ENCODE results near the gene HOXD3.

The HOXD3 gene

DNA sequence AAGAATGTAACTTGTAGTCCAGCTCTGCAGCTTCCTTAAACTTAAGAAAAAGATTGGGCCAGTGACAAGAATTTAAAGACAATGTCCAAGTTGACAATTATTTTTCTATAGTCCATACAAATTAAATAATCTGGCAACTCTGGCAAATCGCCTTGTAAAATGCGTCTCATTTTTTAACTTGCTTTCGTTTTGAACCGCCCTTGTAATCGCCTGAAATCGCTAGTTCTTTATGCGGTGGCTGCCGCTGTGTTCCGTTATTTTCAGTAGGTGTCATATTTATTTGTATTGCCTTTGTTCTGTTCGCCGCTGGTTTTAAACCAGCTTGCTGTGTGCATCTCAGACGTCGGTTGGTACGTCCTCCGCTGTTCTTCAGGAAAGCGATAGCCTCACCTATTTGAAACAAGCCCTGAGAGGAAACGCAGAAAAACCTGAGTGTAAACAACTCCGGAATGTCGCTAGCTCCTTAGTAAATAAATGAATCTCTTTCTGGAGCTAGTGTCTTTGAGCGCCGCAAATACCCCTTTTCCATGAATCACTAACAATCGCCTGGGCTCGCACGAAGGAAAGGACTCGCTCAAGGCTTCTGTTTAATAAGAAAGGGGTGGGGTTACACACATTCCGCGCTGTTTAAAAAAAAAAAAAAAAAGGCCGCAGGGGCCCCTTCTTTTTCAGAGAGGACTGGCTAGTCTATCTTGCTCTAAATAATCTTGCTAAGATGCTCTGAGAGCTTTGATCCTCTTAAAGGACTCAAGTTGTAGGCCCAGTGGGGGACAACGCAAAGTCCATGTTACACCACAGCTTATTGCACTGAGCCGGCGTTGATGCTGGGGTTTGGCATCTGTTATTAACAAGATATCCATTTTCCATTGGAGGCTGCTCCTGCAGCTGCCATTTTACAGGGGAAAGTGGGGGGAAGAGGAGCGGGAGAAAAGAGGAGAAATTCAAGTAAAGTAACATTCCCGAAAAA, 24.6 kb upstream of the HOXD3 start:
- DNase-seq (ENCODE audit: low spot score), result no peak

DNA sequence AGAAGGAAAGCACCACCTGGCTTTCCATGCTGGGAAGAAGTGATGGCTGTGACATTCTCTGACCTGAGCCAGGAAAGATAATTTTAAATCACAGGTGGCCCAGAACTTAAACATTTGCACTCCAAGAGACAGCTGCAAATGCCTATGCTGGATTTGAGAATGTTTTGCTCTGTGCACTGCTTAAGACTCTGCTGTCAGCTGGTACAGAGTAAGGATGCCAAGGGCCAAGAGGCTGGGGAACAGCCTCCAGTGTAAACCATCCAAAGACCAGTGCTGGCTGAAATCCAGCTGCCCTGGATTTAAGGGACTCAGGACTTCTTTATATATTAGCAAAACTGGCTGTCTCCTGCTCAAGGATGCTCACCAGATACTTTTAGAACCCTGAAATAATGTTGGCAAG, 23.7 kb upstream of the HOXD3 start:
- no peak for DNase-seq (ENCODE audit: low spot score)

DNA sequence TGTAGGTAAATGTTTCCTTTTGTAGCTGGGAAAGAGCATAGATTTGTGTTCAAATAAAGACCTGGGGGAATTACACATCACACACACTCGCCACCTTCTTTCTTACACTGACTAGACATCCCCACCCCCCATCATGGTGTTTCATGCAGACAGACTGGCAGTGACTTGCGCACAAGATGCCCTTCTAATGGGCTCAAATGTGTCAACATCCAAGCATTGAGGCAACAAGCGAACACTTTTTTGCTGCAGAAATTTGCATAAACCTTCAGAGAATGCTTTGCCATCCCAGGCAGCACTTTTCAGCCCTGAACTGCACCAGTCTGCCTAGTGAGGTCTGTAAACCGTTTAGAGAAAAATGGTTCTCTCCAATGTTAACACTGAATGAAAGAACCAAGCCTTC, 23.1 kb upstream of the HOXD3 start:
- DNase-seq (ENCODE audit: low spot score), result no peak

DNA sequence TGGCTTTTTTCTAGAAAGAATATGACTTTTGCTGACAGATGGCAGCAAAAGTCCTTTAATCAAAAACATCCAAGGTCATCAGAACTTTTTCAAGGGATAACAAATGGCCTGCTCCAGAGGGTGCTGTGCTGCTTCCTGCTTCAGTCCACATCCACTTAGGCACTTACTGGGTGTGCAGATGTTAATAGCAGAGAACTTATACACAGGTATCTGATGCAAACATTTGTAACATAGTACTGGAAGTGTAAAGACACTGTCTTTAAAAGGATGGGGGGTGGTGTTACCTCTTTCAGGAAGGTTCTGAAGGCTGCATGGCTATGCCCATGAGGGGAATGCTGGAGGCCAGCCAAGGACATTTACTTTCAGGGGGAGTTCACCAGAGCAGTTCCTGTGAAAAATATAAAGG, 22.1 kb upstream of the HOXD3 start:
- DNase-seq (ENCODE audit: low spot score), result no peak

DNA sequence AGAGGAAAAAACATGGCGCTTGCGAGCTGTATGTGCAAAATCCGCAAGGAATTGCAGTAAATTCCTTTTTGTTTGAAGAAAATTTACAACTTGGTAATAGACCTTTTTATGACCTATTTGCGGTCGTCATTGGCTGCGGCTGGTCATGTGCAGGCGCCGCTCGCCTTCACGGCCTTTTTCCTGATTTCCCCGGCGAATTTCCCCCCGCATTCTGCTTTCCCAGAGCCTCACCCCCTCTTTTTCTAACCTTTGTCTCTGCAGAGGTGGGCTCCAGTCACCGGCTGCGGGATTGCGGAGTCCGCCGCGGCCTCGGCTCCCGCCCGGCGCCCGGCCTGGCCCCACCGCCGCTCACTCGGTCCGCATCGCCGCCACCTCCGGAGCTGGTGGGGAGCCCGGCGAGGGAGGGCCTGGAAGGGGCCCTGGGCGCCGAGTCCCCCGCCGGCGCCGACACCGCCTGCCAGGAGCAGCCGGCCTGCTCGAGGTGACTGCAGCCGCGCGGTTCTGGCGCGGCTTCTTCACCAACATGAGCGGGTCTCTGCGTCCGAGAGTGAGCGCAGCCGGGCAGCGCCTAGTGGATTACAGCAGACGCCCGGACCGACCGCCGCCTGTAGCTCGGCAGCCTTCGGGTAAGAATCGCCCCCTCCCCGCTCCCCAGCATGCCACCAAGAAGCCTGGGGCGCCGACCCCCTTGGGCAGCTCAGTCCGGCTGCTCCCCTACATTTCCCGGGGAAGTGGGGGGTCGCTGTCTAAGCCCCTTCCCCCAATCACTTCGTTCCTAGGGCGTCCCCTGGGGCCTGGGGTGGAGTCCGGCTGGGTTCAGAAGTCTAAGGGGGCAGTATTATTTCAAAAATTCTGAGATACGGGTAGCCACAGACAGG, 20.5 kb upstream of the HOXD3 start:
- peak; percentile 55 for DNase-seq (ENCODE audit: low spot score)

DNA sequence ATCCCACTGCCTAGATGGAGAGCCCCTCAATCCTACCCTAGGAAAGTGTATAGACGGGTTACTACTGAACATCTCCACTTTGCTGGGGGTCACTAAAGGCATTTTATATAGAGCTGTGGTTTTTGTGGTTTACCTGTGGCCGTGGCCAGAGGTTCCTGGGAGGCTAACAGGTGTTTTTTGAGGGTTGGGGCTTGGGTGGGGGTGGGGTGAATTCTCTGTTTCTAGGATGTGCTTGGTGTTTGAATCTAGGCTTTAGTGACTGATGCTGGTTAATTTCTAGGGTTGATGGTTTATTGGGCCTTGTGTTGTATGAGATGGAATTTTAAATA, 19.9 kb upstream of the HOXD3 start:
- DNase-seq (ENCODE audit: low spot score), result no peak

DNA sequence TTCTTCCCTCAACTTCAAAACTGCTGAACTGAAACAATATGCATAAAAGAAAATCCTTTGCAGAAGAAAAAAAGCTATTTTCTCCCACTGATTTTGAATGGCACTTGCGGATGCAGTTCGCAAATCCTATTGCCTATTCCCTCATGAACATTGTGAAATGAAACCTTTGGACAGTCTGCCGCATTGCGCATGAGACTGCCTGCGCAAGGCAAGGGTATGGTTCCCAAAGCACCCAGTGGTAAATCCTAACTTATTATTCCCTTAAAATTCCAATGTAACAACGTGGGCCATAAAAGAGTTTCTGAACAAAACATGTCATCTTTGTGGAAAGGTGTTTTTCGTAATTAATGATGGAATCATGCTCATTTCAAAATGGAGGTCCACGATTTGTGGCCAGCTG, 19.2 kb upstream of the HOXD3 start:
- no peak for DNase-seq (ENCODE audit: low spot score)

DNA sequence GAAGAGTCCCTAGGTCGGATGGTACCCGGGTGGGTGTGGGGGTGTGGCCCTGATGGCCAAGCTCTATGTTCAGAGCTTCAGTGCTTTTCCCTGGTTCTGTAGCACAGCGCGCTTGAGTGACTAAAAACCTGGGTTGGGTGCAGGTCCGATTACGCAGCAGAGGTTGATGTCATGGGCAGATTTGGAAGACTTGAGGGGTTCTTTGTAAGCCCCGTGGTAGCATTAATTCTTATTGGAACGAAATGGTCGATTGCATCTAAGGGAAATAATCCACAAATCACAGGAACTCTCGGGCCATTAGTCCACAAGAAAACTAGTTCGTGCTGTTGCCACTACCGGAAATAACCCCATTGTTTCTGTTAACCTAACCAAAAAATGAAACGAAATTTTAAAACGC, 18.6 kb upstream of the HOXD3 start:
- no peak for DNase-seq (ENCODE audit: low spot score)

DNA sequence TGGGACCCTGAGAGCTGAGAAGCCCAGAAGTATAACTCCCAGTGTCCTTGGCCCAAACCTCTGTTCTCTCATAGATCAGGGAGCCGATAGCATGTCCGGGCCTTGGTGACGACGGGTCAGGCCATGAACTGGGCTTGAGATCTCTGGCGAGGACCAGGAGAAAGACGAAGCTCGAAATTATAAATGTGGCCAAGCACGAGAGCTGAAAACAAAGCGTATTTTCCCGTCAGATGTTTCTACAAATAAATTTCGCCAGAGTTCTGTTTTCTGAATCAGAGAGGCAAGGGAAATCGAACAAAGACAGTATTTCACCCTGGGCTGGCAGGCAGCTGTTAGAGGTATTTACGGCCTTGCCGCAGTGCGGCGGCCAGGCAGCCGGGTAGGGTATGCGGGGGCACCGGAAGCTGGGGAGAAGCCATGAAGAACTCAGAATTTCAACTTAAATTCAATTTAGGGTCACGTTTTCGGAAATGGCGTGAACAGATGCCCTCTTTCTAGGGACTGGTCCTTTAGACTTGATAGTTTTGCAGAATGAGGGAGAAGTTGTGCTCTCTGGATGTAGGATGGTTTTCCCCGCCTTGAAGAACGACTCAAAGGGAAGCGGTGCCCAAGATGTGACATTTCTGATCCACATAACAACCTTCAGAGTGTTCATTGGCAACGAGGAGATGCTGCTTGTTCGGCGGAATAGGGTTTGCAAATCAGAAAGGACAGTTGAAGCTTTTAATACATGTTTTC, 18.0 kb upstream of the HOXD3 start:
- DNase-seq (ENCODE audit: low spot score), result no peak

DNA sequence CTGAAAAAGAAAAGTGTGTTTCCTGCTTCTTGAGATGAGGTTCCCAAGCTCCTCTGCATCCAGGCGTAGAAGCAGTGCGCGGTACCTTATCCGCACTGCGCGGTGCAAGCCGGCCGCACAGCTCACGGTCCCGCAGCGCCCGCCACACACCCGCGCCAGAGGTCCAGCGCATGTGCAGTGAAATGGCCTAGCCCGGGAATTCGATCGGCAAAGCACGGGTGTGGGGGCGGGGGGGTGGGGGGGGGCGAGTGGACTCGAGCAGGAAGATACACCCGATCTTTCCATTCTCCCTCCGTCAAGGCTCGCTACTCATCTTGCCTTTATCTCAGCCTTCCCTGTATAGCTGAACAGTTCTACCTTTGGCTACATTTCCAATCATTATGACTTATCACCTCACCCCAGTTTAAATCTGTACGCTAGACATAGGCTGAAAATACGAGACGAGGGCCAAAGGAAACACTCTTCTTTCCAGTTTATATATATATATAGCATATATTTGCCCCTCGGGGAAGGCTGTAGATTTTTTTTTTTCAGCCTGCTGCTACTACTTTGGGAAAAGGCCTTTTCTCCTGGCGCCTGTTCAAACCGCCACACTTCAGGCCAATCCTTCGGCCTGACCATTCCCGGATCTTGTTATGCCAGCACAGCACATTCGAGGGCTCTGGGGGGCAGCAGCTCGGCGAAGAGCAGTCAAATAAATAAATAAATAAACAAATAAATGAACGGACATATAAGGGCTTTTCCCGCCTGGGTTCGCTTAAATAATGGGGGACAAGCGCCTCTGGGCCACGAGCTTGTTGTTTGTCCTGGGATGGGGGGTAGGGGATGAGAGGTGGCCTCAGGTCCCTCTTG, 17.2 kb upstream of the HOXD3 start:
- DNase-seq (ENCODE audit: low spot score), result peak; percentile 41

DNA sequence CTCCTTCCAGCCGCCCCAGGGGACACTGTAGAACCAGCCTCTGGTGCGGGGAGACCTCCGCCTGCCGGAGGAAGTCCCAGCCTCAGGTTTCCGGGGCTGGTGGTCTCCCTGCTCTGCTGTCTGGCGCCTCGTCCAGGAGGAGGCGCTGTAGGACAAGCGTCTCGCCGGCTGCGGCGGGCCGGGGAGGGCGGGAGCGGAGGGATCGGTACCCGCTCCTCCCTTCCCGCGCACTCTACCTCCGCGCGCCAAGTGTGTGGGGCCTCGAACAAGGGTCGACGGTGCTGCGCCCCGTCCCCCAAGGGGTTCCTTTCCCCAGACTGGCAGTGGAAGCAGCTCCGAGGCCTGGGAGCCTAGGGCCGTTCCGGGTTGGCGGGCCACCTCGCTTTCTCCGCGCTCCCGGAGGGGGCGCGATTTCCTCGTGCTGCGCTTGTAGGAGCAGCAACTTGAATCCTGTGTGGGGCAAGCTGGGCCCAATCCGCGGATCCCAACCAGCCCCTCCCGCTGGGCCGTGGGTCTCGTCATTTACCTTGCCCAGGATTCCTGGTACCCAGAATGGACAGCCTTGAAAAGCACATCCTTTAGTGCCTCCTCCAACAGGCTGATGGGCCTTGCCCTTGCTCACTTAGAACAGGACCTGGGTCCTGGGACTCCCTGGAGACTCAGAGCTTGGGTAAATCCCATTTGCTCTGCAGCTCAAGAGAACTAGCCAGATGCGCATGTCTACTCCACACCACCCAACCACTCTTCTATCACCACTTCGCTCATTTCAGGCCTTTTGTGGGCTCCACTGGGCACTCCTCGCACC, 16.4 kb upstream of the HOXD3 start:
- peak; percentile 90 for DNase-seq (ENCODE audit: low spot score)

DNA sequence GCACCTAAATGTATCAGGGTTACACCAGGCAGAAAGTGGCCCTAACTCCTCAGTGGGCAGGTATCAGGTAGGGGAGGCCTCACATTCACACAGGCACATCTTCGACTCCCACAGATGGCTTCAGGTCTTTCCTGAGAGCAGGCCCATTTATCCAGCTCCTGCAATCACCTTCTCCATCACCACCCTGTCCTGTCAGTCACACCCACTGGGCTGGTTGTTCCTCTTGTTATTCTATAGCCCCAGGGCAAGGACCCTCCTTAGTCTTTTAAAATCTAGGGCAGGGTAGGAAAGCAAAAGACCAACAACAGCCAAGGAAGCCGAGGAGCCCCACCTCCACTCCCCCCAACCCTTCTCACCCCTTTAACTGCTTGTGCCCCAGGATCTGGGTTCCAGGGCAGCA, 14.8 kb upstream of the HOXD3 start:
- DNase-seq (ENCODE audit: low spot score), result no peak

DNA sequence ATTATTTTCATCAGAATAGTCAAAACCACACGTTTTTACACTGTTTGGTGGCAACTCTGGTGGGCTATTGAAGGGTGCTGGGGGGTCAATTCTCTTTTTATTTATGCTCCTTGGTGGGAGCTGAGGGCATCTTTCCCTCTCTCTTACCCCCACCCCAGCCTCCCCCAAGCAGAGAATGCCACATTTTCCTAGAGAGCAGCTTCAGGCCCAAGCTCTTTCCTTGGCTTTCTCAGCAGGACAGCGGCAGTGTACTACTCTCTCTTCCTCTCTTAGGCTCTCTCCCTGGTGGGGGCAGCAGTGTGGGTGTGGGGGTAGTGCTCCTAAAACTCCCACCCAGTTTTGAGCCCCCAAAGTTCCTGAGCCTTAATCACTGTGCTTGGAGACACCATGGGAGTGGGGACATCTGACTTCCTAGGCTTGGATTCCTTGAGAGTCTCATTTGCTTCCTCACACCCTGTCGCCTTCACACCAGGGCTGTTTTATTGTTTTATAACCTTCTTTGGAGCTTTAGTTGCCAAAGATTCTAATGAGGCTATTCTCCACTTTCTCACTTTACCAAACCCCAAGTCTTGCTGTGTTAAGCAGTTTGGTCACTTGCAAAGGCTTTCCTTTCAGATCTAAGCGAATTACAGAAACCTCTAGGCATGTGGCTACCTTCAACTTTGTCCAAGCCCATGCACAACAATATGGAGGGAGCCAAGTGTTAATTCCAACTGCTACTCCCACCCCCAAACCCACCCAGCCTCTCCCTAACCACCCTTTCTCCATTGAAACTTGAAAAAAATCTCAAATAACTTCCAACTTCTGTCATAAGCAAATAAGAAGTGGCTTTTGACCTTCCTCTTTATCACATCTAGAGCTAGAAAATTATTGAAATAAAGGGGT, 11.8 kb upstream of the HOXD3 start:
- no peak for DNase-seq (ENCODE audit: low spot score)

DNA sequence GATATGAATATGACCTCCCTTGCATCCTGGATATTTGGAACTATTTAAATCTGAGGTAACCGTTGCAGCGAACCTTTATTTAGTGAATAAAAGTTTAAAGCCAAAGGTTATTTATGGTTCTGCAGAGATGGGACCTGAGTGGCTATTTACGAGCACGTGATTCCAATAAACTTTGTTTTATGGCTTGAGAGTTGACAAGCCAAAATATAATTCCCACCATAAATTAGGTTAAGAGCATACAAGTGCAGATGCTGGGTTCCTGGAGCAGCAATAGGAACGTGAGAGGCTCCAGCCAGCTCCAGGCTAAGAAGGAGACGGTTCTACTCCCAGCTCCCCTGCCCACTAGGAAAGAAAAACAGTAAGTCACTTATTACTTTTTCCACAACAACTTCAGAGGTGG, 11.0 kb upstream of the HOXD3 start:
- DNase-seq (ENCODE audit: low spot score), result no peak

DNA sequence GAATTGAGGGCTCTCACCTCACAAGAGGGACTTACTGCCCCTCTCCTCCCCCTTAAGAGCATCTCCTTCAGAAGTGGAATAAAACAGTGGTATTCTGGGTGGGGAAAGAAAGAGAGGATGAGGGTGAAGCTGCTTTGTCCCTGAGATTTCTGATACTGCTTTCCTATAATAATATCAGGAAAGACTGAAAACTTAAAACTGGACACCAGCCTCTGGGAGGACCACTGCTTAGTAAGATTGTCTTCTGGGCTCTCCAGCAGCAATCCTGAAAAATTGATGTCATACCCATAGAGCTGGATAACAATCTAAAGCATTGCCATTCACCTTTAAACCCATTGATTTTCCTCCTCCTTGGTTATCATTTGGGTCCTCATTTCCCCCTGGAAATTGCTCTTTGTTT, 10.5 kb upstream of the HOXD3 start:
- DNase-seq (ENCODE audit: low spot score), result no peak

DNA sequence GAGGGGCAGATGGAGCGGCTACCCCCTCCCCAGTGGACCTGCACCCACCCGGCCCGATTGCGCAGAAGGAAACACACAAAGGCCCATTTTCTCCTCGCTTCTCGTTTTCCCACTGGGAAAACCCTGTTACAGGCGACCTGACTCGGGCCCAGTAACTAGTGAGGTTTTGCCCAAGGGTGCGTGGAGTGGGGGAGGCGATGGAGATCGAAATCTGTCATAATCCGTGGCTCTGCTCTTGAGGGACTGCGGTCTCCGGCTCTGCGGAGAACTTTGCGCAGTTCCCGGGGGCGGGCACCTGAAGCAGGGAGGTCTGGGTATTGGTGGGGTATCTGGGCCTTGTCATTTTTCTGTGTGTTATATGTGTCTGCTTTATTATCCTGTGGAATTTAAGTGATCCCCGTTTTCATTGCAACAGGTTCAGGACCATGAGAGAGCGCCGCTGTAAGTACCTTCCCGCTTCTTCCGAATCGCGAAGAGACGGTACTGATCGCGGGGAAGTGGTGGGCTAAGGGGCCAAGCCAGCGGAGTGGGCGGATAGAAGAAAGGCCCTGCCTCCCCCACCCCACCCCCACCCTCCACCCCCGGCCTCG, 9.8 kb upstream of the HOXD3 start:
- no peak for DNase-seq (ENCODE audit: low spot score)

DNA sequence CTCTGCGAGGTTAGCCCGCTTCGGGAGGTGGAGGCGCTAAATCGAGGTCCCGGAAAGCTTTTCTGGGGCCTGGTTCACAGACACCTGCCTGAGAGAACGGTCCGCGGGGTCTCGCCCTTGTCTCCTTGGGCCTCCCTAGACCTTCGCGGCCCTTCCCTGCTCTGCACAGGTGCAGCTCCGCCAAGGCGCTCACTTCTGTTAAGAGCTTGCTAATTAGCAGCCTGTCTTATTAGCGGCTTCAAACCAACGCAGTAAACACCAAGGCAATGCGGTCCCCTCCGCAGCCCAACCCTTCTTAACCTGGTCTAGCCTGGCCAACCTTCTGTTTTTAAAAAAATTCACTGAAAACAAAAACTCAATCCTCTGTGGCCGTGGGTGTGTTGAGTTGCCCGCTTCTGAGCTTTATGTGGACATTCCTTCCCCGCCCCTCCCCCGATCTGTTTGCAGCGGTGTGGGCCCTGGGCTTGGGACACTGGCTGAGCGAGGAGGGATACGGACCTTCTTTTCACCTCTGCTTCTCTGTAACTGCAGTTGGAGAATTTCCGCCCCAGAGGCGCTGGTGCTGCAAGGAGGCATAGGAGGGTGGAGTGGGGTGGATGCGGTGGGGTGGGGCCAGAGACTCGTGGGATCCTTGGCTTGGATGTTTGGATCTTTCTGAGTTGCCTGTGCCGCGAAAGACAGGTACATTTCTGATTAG, 9.2 kb upstream of the HOXD3 start:
- no peak for DNase-seq (ENCODE audit: low spot score)

DNA sequence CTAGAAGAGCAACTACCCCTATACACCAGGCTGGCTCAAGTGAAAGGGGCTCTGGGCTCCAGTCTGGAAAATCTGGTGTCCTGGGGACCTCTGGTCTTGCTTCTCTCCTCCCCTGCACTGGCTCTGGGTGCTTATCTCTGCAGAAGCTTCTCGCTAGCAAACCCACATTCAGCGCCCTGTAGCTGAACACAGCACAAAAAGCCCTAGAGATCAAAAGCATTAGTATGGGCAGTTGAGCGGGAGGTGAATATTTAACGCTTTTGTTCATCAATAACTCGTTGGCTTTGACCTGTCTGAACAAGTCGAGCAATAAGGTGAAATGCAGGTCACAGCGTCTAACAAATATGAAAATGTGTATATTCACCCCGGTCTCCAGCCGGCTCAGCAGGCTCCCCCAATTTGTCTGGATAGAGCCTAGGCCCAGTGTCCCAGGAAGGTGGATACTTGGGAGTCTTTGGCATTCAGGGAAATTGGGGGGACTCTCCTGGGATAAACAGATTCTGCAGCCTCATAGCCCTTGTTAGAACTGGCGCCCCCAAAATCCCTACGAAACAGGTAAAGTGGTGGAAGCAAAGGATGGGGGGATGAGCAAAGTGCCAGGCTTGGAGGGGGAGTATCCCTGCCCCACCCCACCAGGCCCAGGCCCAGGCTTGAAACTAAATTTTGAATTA, 8.2 kb upstream of the HOXD3 start:
- no peak for DNase-seq (ENCODE audit: low spot score)

Data from AG08395 (cell line).